HG03066 (cell line): ENCODE data around the gene RAPGEF2.
"Not testable (repeated sequence)": the region's sequence is repeated elsewhere in the genome, so short reads cannot be mapped to it uniquely, and the experiment has no call there.

Experiments used
- ATAC-seq: cut with Tn5 transposase; IDR thresholded peaks from one replicate; pipeline ENCODE4 v1.9.1; 2021; ENCODE audit warnings: low read depth; ENCODE audit not compliant: unreplicated experiment

Gene RAPGEF2, protein sequence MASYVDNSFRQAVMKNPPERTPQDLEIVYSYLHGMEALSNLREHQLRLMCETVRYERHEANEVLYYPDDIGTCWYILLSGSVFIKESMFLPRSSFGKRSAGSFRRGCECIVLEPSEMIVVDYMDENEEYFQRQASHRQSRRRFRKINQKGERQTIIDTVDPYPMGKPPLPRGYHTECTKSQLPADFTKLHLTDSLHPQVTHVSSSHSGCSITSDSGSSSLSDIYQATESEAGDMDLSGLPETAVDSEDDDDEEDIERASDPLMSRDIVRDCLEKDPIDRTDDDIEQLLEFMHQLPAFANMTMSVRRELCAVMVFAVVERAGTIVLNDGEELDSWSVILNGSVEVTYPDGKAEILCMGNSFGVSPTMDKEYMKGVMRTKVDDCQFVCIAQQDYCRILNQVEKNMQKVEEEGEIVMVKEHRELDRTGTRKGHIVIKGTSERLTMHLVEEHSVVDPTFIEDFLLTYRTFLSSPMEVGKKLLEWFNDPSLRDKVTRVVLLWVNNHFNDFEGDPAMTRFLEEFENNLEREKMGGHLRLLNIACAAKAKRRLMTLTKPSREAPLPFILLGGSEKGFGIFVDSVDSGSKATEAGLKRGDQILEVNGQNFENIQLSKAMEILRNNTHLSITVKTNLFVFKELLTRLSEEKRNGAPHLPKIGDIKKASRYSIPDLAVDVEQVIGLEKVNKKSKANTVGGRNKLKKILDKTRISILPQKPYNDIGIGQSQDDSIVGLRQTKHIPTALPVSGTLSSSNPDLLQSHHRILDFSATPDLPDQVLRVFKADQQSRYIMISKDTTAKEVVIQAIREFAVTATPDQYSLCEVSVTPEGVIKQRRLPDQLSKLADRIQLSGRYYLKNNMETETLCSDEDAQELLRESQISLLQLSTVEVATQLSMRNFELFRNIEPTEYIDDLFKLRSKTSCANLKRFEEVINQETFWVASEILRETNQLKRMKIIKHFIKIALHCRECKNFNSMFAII (N-terminal part only)

DNA sequence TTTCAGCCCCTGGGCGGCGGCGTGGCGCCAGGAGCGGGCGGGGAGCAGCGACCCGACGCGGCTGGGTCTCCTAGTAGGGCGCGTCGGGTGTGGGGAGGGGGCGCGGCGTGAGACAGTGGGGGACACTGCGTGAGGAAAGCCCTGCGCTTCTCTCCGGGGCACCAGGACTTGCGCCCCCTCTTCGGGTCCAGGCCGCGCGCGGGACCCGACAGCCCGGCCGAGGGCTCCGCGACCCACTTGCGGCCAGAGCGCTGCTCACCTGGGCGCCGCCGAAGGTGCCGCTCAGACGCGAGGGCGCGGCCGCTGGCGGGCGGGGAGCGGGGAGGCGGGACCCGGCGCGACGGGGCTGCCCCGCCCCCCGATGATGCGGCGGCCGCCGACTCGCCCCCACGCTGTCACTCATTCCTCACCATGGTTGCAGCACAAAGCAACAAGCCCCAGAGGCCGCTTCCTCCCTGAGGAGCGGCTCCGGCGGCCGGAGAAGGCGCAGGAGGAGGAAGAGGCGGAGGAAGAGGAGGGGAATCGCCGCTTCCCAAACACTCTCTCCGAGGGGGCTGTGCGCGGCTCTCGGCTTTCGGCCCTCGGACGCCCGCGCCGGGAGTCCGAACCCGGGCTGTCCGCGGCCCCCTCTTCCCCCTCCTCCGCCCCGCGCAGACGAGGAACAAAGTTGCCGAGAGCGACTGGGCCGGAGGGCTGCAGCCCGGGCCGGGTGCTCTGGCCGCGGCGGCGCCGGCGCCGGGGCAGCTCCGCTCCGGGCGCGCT is at the start of gene RAPGEF2:
Gene RAPGEF2, plus strand, starts transcription at position 458 of the 762 bp plus-strand sequence. CDS start 1,084 bp downstream, outside the sequence.
- peak; percentile 73 for ATAC-seq

DNA sequence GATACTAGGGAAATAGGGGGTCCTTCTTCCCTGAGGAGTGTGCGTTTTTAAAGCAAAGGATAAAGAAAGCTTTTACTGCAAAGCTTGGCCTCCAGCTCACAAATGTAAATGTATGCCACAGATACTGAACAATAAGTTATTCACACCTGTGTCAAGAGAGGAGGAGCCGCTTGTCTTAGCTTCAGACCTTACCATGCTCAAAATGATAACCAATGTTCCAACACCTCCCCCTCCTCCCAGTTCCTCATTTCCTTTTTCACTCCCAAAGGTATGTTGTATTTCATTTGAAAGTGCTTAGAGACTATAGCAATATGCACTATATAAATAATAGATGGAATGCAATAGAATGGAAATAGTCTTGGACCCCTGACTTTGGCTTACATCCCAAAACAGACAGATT is 47.0 kb upstream of the RAPGEF2 start:
- no peak for ATAC-seq

DNA sequence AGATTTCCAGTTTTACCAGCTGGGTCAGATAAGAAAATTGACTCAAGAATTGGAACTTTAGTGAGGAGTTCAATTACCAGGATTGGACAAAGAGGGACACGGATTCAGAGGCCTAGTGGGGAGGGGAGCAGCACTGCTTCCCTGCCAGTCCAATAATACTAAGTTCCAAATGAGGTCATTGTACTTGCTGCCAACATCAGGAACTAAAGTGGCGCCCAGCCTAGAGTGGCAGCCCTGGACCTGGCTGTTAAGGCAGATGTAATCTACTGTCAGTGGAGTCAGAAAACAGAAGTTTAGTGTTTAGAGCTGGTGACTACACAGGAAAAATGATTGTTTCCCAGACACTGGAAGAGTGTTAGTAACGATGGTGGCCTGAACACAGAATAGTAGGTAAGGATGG is 42.7 kb upstream of the RAPGEF2 start:
- no peak for ATAC-seq

DNA sequence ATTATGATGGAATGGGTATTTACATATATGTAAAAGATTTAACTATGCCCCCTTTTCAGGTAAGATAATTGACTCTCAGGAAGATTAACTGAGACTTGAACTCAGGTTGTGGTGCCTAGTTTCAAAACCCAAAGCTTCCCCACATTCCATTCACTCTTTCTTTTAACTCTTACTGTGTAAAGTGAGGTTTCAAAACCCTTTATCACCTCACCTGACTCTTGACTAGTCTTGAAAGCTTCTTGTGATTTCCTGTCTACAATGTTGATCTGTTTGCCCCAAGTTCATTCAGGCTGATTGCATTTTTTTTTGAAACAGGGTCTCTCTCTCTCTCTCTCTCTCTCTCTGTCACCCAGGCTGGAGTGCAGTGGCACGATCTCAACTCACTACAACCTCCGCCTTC is 40.5 kb upstream of the RAPGEF2 start:
- ATAC-seq: no peak

DNA sequence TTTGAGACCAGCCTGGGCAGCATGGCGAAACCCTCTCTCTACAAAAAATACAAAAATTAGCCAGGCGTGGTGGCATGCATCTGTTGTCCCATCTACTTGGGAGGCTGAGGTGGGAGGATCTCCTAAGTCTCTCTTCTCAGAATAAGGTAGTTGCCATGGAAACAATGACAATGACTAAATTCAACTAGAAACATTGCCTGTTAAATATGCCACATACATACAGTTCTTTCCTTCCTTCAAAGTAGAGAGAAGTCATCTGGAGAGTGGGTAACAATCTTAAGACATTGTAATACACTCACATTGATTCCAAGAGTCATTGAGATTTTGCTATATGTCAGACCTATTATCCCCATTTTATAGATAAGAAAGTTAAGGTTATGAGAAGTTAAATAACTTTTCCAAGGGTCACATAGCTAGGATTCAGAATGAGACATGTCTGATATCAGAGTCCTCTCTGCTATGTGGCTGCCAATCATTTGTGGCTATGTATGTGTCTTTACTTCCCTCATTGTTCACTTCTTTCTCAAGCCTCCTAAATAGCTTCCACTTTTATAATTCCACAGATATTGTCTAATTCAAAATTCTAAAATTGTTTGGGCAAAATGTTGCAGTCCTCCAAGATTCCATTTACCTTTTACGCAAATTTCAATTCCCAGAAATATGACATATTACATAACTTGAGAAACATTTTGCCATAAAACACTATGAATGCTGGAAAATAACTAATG is 37.2 kb upstream of the RAPGEF2 start:
- no peak for ATAC-seq

DNA sequence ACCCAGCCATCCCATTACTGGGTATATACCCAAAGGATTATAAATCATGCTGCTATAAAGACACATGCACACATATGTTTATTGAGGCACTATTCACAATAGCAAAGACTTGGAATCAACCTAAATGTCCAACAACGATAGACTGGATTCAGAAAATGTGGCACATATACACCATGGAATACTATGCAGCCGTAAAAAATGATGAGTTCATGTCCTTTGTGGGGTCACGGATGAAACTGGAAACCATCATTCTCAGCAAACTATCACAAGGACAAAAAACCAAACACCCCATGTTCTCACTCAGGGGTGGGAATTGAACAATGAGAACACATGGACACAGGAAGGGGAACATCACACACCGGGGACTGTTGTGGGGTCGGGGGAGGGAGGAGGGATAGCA is 34.7 kb upstream of the RAPGEF2 start:
- ATAC-seq: not testable (repeated sequence)

DNA sequence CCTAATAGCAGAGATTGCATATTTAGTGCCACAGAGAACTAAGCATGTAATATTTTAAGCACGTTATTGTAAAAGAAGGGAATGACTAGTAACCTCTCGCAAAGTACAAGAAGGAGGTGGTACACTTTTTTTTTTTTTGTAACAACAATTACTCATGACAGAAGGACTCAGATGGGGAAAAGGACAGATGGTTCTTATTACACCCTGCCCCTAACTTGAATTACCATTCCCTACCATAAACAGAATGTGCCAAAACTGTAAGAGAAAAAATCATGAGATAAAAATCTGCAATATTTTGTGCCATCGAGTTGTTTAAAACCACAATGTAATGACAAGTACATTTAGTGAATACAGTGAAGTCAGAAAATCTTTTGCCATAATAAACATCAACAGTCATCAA is 33.0 kb upstream of the RAPGEF2 start:
- ATAC-seq: no peak

DNA sequence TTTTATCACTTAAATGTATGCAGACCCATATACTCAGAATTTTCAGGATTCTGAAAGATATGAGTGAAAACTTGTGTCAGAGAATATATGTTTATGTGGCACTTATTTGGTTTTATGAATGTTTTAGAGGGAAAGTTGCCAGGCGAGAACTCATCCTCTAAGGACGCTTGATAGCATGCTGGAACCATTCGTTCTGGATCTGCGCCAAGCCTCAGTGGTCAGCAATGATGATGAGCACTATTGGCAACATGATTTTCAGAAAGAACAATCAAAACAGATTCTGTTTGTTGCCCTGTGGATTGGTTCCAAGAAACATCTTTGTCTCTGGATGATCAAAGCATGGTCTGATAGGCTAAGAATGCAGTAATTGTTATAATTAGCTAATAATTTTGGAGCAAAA is 32.1 kb upstream of the RAPGEF2 start:
- ATAC-seq: no peak

DNA sequence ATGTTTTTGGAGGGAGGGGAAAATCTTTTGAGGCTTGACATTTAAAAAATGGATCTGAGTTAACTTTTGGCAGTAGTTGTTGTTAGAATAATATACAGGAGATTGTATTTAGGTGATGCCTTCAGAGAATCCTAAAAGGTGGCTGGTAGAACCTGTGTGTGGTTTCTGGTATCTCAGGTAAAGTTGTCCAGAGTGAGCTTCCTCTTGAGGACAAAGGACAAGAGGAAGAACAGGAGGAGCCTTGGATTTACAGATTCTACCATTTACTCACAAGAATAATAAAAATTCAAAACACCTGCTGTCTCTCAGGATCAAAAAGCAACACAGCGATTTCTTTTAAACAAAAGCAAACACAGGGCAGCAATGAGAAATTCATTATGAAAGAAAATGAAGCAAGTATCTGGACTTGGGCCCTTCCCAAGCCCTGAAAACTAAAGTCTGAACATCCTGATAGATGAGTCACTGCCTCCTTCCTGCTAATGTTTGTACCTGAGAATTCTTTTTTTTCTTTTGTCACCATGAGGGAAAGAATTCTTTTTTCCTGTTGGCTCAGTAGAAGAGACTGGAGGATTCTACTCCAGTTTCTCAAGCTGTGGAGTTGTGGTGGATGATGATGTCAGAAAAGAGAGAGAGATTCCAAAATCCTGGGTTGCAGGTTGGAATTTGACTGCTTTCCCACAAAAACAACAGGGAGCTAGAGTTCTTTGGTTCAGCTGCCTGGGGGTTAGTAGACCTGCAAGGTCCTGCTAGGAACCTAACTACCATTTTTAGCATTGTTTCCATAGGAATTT is 31.5 kb upstream of the RAPGEF2 start:
- ATAC-seq: no peak

DNA sequence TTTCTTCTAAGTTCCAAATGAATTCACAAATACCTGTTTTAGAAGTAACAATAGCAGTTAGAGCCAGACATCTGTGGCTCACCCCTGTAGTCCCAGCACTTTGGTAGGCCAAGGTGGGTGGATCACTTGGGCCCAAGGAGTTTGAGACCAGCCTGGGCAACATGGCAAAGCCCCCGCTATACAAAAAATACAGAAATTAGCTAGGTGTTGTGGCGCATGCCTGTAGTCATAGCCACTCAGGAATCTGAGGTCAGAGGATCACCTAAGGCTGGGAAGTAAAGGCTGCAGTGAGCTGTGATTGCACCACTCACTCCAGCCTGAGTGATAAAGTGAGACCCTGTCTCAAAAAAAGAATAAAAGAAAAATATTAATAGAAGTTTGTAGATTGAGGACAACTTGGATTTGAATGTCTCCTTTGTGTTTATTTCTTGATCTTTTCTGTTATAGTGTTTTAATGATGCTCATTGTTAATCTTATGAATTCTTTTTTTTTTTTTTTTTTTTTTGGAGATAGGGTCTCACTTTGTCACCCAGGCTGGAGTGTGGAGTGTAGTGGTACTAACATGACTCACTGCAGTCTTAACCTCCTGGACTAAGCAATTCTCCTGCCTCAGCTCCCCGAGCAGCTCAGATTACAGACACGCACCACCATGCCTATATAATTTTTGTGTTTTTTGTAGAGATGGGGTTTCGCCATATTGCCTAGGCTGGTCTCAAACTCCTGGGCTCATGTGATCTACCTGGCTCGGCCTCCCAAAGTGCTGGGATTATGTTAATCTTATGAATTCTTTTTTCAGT is 30.7 kb upstream of the RAPGEF2 start:
- ATAC-seq: no peak

DNA sequence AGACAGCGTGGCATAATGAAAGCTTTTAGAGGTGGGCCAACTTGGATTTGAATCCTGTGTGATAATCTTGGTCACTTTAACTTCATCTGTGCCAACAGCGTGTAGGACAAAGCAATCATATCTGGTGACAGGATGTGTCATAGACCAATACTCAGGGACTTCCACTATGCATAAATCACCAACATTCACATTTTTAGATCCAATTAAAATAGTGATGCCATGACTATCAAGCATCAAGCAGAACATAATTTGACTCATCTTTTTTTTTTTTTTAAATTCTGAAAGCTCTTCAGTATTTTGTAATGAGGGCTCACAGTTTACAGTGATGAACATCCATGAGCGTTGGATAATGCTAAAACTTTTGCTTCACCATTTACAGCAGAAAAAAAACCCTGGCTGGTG is 27.3 kb upstream of the RAPGEF2 start:
- no peak for ATAC-seq

DNA sequence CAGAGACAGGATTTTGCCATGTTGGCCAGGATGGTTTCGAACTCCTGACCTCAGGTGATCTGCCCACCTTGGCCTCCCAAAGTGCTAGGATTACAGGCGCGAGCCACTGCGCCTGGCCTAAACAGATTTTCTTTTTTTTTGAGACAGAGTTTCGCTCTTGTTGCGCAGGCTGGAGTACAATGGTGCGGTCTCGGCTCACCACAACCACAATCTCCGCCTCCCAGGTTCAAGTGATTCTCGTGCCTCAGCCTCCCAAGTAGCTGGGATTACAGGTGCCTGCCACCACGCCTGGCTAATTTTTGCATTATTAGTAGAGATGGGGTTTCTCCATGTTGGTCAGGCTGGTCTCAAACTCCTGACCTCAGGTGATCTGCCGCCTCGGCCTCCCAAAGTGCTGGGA is 25.9 kb upstream of the RAPGEF2 start:
- not testable (repeated sequence) for ATAC-seq

DNA sequence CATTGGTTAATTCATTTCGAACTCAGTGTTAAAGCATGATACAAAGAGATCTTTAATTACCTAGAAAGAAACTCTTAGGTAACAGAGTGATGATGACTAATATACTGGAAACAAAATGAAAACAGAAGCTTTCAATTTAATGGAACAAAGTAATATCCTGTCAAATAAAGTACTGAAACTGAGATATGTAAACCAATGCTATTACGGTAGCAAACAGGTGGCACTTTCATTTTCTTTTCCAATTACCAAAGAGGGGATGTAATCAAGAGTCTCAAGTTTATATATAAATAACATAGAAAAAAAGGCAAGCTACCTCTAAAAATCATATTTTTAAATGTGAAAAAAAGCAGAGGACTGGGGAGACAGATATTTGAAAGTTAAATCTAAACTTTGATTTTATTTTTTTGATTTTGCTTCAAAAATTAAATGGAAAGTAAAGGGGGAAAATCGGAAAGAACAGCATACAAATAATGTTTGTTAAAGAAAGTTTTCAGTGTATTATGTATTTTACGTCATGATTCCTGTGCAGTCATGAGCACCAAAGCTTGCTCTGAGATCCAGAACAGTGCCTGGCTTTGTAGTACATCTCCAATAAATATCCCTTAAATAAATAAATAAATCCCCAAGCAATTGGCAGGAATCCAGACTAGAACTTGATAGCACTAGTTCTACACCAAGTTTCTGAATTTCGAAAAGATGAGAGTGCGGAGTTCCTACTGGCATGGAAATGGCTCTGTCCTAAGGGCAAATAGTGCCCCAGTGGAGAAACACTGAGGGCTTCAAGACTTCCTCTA is 25.0 kb upstream of the RAPGEF2 start:
- peak; percentile 97 for ATAC-seq

DNA sequence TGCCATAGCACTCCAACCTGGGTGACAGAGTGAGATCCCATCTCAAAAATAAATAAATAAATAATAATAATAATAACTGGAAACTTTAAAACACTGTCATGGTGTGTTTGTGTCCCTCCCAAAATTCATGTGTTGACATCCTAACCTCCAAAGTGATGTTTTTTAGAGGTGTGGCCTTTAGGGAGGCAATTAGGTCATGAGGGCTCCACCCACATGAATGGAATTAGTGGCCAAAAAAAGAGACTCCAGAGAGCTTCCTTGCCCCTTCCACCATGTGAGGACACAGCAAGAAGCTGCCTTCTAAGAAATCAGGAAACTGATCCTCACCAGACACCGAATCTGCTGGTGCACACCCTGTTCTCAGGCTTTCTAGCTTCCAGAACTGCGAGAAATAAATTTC is 23.8 kb upstream of the RAPGEF2 start:
- ATAC-seq: no peak

DNA sequence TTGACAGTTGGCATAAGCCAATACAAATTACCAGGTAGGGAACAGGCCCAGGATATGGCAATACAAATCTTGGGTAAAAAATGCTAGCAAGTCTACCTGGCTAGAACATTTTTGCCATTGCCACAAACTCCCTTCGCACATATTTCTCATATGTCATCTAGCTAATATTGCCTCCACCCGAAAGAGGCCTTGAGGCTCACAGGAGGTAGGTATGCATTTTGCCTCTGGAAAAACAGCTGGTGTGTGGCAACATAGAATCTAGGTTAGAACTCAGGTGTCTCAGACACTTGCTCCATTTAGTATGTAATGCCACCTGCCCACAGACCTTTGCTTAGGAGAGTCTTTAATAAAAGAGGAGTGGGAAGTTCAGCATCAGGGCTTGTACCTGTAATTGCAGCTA is 16.3 kb upstream of the RAPGEF2 start:
- ATAC-seq: no peak

DNA sequence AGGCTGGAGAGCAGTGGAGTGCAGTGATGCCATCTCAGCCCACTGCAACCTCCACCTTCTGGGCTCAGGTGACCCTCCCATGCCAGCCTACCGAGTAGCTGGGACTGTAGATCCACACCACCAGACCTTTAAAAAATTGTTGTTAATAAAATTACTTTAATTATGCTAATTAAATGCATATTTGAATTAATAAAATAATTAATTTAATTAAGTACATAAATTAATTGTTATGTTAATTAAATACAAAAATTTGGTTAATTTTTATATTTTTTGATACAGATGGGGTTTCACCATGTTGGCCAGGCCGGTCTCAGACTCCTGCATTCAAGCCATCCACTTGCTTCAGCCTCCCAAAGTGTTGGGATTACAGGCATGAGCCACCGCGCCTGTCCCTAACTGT is 12.6 kb upstream of the RAPGEF2 start:
- ATAC-seq: no peak

DNA sequence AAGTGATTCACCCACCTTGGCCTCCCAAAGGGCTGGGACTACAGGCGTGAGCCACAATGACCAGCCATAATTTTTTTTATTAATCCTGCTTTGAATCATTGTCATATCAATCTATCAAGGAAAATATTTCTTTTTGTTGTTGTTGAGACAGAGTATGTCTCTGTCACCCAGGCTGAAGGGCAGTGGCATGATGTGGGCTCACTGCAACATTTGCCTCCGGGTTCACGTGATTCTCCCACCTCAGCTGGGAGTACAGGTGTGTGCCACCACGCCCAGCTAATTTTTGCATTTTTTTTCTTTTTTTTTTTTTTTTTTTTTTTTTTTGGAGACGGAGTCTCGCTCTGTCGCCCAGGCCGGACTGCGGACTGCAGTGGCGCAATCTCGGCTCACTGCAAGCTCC is 8.7 kb upstream of the RAPGEF2 start:
- not testable (repeated sequence) for ATAC-seq

DNA sequence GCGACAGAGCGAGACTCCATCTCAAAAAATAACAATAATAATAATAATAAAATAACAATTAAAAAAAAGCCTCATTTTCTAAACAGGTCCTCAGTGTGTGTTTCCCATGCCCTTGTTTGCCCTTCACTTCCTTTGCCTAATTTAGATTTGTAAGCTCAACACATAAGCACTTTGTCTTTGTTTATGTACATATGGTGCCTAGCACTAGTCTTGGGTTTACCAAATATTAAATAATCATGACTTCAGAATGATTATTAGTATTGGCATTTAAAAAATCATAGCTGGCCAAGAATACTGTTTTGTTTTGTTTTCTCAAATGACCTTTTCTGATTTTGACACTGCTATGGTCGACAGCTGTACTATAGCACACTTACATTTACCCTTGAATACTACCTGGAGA is 6.4 kb upstream of the RAPGEF2 start:
- no peak for ATAC-seq
